Measurements from ENCODE around the gene UQCRC2.

DNA sequence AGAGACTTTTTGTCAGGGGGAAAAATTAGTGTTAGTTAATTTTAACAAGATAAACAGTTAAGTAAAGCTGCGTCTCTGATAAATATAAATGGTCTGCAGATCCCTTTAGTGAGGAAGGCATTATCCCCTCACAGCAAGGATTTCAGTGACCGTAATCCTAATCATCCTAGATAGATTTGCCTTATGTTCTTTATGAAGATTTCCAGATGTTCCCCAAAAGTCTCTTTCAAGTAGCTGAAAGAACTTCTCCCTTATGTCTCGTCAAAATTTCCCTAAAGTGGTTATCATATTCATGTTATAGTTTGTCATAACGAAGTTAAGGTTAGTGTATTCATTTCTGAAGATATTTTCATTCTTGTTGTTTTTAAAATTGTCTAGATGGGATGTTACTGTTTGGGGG, 60.3 kb downstream of the UQCRC2 start:
- TF ChIP-seq POLR2A (IDR thresholded peaks at IDR 0.05; ENCODE audit: low read depth, low read length): no peak
- no peak for TF ChIP-seq TAF1 (IDR thresholded peaks at IDR 0.05; ENCODE audit: low read depth, low read length)
